Activated T-helper 1 cell treated with Interleukin-2 at 50 U/mL for 16 hours (primary cell): ENCODE results near the gene PGAP3.
"Not testable (repeated sequence)": the region's sequence is repeated elsewhere in the genome, so short reads cannot be mapped to it uniquely, and the experiment has no call there.

Source experiments
- DNase-seq: peaks from one replicate; pipeline ENCODE4 v3.0.0-alpha.2; 2020; ENCODE audit warnings: low read depth

PGAP3 gene, protein sequence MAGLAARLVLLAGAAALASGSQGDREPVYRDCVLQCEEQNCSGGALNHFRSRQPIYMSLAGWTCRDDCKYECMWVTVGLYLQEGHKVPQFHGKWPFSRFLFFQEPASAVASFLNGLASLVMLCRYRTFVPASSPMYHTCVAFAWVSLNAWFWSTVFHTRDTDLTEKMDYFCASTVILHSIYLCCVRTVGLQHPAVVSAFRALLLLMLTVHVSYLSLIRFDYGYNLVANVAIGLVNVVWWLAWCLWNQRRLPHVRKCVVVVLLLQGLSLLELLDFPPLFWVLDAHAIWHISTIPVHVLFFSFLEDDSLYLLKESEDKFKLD

DNA sequence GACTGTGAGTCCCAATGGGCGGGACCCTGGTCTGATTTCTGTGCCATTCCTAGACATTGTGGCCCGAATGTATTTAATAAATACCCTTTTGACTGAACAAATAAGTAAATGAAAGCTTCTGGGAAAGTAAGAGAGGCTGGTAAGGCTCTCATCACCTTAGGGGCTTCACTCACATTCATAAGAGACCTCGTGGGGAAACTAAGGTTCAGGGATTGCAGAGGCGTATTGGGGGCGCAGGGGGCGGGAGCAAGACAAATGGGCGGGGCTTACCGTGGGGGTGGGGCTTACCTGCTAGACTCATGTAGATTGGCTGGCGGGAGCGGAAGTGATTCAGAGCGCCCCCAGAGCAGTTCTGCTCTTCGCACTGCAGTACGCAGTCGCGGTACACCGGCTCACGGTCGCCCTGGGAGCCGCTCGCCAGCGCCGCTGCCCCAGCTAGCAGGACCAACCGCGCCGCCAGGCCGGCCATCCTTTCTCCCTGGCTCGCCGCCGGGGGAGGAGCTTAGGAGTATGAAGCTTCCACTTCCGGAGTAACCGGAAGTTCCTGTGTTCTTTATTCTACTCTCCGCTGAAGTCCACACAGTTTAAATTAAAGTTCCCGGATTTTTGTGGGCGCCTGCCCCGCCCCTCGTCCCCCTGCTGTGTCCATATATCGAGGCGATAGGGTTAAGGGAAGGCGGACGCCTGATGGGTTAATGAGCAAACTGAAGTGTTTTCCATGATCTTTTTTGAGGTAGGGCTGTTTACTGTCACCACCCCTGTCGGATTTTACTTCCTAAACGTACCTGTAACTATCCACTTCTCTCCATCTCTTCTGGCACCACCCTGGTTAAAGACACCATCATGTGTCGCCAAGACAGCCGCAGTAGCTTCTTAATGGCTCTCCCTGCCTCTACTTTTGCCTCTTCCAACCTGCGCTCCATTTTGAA is at the start of gene PGAP3:
PGAP3 (minus strand) TSS at position 512 of the 929 bp plus-strand sequence; CDS start at position 469, 43 bp downstream.
- peak; percentile 64 for DNase-seq

DNA sequence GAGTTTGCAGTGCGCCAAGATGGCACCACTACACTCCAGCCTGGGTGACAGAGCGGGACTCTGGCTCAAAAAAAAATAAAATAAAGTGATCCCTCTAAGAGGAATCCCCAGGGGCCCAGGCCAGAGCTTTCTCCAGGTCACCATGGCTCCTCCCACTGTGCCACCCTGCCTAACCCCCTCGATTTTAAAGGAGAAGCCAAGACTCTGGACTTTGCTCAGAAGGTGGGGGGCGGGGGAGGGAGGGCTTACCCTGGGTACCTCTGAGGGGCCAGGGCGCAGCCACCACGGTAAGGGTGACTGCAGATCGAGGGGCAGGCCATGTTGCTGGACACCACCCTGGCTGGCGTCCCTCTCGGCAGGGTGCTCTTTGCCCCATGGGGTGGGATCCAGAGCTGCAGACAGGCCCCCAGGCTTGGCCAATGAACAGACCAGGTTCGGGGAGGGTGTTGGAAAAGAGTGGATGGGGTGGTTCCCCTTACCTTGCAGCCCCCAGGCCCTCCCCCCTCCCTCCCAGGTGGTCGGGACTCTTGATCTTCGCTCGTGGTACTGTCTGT is 49.4 kb upstream of the PGAP3 start:
- no peak for DNase-seq

DNA sequence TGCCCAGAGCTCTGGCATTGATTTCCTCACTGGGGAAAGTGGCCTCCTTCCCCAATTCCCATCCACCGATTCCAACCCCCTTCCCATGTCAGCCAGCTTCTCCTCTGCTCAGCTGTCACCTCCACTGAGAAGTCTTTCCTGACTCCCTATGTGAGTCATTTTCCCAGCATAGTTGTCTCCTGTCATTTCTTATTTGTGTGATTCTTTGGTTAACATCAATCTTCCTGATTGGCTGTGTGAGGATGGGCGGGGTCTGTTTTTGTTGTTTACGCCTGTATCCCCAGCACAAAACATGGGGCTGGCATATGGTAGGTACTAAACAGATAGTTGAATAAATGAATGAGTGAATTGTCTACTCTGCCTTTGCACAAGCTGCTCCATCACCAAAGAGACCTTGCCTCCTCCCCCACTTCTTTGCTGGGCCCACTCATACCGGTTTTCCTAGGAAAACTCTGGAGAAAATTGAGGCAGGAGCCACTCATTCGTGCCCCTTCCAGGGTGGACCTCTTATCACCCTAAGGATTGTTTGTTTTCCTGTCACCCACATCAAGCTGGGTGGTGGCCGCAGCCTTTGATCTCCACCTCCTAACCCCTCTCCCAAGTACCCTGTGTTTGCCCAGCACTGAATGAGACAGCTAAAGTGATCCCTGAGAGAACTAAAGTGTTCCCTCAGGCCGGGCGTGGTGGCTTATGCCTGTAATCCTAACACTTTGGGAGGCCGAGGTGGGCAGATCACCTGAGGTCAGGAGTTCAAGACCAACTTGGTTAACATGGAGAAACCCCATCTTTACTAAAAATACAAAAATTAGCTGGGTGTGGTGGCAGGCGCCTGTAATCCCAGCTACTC is 48.7 kb upstream of the PGAP3 start:
- no peak for DNase-seq

DNA sequence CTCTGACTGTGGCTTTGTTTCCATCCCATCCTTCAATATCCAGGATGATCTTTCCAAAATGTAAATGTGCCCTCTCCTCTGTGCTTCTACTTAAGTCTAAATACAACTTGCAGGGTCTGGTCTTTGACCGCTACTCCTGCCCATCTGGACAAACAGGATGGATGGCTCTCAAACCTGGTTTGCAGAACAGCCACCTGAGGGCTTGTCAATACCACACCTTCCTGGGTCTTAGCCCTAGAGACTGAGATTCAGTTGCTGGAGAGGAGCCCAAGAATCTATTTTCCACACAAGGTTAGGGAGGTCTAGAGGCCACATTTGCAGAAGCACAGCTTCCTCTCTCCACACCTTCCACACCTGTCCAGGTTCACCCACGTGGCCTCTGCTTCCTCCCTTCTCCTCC is 48.0 kb upstream of the PGAP3 start:
- no peak for DNase-seq

DNA sequence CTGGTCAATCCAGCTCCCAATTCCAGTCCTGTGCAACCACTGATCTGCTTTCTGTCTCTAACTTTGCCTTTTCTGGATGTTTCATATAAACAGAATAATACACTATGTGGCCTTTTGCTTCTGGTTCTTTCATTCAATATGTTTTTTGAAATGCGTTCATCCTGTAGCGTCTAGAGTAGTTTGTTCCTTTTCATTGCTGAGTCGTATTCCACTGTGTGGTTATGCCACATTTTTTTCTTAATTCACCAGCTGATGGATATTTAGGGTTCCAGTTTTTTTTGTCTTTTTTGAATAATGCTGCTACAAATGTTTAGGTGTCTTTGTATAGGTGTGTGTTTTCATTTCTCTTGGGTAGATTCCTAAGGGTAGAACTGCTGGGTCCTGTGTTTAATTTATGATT is 44.7 kb upstream of the PGAP3 start:
- no peak for DNase-seq

DNA sequence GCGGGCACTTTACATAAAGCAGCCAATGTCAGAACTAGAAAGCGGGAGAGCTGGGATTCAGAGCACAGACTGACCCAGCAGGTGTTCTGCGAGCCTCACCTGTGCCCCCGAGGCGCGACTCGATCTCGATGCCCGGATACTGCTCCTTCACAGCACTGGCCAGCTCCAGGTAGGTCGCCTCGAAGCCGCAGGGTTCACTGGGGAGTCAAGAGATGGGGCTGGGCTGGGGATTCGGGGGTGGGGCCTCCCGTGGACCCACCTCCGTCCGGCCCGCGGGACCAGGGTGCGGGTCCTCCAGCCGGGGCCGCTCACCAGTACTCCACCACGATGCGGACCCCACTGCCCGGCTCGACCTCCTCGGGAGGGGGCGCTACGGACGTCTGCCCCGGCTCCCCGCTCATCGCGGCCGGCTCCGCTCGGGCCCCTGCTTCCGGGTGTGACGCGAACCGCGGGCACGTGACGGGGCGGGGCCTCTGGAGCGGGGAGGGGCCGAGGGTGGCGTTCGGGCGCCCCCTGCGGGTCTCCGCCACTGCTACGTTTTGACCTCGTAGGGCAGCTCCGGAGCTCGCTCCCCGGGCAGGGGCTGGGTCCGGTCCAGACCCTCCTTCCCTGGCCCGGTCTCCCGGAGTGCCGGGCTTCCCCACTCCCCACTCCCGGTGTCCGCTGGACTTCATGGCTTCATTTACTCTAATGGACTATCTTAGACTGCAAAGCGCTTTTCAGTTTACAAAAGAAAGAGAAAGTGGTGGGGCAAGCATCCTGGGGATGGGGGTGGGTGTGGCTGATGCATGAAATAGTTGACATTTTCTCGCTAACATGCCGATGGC is 42.5 kb upstream of the PGAP3 start, which contains the start of gene MIEN1:
MIEN1 (minus strand) TSS at position 438 of the 827 bp plus-strand sequence; CDS start at position 401, 37 bp downstream.
- DNase-seq, result peak; percentile 92

DNA sequence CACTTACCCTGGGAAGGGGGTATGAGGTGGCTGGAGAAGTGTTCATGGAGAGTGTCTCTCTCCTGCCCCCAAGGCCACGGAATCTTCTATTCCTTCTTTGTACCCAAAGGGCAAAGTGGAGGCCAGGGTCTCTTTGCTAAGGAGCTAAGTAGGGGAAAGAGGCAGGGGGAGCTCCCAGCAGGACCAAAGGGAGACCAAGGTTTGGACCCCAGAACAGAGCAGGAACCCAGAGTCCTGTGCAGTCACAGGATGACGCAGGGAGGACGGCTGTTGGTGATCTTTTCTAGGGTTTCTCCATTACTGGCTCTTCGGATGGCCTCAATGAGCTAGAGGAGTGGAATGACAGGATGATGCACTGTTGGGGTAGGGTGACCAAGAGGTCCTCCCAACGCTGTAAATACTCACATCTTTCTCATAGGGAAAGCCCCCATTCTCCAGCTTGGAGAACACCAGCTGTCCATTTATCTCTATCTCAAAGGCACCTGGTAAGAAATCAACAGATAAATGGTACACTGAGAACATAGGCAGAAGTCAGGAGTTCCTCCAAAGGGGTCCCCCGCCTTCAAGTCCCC is 41.5 kb upstream of the PGAP3 start:
- no peak for DNase-seq

DNA sequence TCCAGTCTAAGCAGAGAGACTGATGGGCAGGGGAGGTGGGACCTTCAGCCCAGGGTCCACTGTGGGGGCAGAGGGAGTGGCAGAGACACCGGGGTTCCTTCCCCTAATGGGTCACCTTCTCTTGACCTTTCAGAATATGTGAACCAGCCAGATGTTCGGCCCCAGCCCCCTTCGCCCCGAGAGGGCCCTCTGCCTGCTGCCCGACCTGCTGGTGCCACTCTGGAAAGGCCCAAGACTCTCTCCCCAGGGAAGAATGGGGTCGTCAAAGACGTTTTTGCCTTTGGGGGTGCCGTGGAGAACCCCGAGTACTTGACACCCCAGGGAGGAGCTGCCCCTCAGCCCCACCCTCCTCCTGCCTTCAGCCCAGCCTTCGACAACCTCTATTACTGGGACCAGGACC is 39.7 kb upstream of the PGAP3 start:
- DNase-seq, result no peak

DNA sequence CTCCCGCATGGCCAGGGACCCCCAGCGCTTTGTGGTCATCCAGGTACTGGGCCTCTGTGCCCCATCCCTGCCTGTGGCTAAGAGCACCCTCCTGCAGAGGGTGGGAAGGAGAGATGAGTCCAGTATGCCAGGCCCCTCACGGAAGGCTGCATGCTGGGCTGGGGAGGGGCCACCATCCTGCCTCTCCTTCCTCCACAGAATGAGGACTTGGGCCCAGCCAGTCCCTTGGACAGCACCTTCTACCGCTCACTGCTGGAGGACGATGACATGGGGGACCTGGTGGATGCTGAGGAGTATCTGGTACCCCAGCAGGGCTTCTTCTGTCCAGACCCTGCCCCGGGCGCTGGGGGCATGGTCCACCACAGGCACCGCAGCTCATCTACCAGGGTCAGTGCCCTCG is 38.8 kb upstream of the PGAP3 start:
- no peak for DNase-seq

DNA sequence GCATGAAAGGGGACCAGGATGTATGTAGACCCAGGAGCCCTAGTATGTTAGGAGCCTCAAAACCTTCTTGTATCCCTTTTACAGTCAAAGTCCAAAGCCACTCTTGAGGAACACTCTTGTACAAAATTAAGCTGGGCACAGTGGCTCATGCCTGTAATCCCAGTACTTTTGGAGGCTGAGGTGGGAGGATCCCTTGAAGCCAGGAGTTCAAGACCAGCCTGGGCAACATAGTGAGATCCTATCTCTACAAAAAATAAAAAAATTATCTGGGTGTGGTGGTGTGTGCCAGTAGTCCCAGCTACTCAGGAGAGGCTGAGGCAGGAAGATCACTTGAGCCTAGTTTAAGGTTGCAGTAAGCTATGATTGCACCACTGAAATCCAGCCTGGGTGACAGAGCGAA is 38.1 kb upstream of the PGAP3 start:
- DNase-seq, result not testable (repeated sequence)

DNA sequence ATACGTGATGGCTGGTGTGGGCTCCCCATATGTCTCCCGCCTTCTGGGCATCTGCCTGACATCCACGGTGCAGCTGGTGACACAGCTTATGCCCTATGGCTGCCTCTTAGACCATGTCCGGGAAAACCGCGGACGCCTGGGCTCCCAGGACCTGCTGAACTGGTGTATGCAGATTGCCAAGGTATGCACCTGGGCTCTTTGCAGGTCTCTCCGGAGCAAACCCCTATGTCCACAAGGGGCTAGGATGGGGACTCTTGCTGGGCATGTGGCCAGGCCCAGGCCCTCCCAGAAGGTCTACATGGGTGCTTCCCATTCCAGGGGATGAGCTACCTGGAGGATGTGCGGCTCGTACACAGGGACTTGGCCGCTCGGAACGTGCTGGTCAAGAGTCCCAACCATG is 36.9 kb upstream of the PGAP3 start:
- no peak for DNase-seq

DNA sequence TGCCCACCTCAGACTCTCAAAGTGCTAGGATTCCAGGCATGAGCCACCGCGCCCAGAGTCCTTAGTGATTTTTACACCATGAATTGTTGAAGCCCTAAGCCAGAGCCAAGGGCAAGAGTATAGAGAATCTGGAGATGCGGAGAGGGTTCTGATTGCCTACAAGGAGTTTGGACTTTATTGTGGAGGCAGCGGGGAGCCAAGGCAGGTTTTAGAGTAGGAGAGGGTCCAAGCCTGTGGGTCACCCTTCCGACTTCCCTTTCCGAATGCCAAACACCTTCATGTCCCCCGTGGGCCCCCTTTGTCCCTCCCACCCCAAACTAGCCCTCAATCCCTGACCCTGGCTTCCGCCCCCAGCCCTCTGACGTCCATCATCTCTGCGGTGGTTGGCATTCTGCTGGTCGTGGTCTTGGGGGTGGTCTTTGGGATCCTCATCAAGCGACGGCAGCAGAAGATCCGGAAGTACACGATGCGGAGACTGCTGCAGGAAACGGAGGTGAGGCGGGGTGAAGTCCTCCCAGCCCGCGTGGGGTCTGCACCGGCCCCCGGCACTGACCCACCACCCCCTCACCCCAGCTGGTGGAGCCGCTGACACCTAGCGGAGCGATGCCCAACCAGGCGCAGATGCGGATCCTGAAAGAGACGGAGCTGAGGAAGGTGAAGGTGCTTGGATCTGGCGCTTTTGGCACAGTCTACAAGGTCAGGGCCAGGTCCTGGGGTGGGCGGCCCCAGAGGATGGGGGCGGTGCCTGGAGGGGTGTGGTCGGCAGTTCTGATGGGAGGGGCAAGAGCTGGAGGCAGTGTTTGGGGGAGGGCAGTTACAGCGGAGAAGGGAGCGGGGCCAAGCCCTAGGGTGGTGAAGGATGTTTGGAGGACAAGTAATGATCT is 35.4 kb upstream of the PGAP3 start:
- no peak for DNase-seq

DNA sequence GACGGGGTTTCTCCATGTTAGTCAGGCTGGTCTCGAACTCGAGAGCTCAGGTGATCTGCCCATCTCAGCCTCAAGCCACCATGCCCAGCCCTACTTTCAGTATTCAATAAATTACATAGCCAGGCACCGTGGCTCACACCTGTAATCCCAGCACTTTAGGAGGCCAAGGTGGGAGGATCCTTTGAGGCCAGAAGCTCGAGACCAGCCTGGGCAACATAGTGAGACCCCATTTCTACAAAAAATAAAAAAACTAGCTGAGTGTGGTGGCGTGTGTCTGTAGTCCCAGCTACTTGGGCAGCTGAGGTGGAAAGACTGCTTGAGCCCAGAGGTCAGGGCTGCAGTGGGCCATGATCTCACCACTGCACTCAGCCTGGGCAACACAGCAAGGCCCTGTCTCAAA is 34.2 kb upstream of the PGAP3 start:
- no peak for DNase-seq

DNA sequence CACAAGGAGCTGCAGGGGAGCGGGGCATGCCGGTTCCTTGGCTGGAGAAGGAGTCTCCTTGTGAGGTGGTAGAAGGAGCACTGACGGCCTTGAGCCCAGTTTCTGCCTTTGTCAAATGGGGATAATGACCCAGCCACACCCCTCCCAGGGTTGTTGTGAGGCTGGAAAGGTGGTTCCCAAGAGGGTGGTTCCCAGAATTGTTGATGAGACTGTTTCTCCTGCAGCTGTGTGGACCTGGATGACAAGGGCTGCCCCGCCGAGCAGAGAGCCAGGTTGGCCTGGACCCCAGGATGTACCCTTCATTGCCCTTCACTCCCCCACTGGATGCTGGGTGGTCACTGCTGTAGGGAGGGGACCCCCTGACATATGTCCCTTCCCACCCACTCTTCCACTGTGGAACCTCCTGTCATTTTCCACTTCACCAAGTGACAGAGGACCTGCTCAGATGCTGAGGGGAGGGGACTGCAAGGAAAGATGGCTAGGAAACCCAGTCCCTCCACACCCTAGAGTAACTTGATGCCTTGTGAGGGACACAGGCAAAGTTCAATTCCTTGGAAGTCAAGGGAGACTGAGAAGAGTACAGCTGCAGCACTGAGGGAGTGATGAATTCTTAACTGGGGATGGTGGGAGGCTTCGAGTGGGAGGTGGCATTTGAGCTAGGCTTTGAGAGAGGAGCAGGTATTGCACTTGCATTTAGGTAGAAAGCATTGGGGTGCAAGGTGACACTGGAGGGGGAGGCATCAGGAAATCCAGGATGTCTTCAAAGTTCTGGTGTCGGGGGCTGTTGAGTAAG is 31.9 kb upstream of the PGAP3 start:
- DNase-seq, result no peak

DNA sequence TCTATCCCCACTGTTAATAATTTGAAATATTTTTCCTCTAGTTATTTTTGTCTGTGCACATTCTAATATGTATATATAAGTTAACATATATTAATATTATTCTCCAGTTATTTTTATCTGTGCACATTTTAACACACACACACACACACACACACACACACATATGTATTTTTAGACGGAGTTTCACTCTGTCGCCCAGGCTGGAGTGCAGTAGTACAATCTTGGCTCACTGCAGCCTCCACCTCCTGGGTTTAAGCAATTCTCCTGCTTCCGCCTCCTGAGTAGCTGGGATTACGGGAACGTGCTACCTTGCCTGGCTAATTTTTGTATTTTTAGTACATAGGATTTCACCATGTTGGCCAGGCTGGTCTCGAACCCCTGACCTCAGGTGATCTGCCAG is 29.8 kb upstream of the PGAP3 start:
- DNase-seq, result no peak

DNA sequence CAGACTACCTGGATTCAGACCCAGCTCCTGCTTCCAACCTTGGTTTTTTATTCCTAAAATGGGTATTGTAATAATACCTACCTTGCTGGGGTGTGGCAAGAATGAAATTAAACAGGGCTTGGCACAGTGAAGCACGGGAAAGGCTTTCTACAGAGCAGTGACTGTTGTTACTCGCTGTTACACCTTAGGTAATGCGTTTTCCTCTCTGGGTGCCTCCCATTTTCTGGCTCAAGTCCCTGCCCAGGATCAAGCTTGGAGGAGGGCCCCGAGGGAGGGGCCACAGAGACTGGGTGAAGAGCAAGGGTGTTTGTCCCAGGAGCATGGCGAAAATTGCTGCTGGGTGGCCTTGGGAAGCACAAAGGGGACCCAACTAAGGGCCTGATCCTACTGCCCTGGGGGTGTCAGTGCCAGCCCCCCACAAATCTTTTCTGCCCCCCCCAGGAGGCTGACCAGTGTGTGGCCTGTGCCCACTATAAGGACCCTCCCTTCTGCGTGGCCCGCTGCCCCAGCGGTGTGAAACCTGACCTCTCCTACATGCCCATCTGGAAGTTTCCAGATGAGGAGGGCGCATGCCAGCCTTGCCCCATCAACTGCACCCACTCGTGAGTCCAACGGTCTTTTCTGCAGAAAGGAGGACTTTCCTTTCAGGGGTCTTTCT is 29.2 kb upstream of the PGAP3 start:
- DNase-seq, result no peak

DNA sequence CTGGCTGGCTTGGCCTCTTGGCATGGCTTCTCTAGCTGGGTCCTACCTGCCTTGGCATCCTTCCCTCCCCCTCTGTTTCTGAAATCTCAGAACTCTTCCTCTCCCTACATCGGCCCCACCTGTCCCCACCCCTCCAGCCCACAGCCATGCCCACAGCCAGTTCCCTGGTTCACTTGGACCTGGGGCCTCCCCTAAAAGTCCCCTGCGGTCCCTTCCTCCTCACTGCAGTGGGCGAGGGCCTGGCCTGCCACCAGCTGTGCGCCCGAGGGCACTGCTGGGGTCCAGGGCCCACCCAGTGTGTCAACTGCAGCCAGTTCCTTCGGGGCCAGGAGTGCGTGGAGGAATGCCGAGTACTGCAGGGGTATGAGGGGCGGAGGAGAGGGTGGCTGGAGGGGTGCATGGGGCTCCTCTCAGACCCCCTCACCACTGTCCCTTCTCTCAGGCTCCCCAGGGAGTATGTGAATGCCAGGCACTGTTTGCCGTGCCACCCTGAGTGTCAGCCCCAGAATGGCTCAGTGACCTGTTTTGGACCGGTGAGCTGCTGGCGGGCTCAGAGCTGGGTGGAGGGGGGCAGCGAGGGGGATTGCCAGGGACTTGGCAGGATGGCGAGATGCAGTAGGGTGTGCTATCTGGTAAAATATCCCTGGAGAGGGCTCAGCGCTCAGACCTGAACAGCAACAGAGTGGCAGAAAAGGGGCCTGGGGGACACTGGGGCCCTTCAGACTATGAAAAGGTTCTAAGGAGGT is 28.4 kb upstream of the PGAP3 start:
- no peak for DNase-seq
